Stimulated activated CD8-positive, alpha-beta memory T cell treated with anti-CD3 and anti-CD28 coated beads, Interleukin-15, amount 100 ng/mL, for 4 hours (primary cell): Measurements from ENCODE around the gene PDE8B.

ENCODE experiments used
- DNase-seq, 2 donors: peaks; one replicate each; pipeline ENCODE4 v3.0.0-alpha.2; 2020; ENCODE audit warnings: low read depth in 2 of 2

The PDE8B gene

DNA sequence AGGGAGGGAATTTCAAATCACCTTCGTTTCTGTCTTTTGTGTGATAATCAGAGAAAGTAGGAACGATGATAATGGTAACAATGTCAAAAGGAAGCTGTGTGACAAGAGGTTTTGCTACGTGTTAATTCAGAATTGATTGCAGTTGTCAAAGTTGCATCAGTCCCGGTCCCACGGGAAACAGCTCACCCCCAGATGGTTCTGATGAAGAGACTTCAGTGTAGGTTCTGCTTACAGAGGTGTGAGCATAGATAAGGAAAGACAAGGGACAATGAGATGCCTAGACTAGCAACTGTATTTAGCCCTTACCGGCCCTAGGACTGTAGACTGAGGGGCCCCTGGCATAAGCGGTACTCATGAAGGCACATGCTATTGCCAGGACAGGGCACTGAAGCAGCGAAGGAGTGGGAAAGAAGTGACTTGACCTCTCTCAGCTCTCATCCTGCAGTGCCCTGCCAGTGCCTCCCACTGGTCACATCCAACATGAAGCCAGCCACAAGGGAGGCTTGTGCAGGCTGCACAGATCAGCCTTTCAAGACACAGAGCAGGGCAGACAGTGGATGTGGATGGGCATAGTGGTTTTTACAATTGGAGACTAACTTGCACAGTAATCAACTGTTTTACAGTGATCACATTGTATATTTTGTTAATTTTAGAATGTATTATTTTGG, 21.1 kb downstream of the PDE8B start:
- no peak for DNase-seq

DNA sequence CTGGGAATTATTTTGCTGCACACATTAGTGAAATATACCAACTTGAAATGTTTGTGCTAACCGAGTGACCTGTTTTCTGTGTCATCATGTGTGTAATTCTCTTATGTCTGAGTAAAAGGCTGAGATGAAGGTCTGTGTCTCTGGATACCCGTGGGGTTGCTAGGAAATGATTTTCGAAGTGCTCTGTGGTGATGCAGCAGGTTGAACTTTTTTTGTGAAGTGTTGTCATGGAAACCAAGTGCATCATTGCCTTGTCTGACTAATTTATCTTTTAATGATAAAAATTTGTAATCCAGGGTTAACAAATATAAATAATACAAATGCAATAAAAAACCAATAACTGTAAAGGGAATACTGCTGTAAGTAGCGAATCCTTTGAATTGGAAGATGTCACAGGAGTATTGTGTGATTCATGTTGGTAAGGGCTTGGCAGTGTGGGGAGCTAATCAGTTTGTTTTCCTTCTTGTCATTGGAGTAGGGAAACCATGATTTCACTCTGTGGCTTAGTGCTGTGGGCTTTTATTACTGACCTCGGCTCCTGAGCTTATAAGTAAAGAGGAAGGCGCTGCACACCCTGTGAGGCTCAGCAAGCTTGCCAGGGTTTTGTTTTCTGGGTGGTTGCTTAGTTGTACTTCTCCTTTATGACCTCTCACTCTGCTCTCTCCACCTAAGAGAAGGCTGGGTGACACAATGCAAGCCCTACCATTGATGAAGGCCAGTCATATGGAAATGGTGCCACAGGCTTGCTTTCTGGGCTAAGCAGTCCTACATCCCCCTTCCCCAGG, 22.3 kb downstream of the PDE8B start:
- no peak for DNase-seq

DNA sequence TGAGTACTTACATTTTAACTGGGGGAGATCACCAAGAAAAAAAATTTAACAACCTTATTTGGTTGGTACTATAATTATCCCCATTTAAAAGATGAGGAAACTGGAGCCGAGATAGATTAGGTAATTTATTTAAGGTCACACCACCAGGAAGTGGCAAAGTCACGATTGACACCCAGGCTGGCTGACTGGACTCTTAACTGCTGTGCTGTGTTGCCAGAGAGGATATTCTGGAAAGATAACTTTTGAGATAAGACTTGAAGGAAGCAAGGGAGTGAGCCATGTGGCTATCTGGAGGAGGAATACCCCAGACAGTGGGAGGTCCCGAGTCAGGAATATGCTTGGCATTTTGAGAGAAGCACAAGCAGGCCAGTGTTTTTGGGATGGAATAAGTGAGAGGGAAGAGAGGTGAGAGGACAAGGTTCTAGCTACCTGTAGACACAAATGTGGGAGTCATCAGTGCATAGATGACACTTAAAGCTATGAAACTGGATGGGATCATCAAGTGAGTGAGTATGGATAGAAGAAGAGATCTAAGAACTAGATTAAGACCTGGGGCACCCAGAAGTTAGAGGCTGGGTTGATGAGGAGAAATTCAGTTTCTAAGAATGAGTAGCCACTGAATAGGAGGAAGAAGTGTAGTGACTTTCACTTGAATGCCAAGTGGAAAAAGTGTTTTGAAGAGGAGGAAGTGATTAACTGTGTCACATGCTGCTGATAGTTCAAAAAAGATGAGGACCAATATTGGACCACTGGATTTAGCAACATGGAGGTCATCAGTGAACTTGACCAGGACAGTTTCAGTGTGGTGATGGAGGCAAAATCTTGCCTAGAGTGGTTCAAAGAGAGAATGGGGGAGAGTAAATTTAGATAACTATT, 25.6 kb downstream of the PDE8B start:
- no peak for DNase-seq

DNA sequence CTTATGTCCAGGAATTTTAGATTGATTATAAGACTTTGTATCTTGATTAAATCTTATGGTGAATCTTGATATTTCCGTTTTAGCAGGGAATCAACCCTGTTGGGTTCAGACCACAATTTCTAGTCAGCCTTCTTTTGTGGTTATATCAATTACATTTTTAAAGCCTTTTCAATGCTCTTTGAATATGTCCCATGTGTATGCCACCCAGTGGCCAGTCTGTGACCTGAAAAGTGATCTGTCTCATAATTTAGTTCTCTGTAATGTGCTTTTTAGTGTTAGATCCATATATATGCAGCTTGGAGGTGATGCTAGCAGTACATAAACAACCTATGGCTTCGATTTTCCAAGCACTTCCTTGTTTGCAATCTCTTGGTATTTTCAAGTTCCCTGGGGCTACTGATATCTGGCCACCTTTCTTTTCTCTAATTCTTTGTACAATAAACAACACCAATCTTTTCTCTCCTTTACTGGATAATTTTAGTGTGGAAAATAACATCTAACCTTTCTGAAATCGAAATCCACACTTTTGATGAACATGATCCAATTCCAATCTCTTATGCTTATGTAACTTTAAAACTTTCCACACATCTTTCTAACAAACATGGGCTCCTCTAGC, 28.8 kb downstream of the PDE8B start:
- DNase-seq: no peak

DNA sequence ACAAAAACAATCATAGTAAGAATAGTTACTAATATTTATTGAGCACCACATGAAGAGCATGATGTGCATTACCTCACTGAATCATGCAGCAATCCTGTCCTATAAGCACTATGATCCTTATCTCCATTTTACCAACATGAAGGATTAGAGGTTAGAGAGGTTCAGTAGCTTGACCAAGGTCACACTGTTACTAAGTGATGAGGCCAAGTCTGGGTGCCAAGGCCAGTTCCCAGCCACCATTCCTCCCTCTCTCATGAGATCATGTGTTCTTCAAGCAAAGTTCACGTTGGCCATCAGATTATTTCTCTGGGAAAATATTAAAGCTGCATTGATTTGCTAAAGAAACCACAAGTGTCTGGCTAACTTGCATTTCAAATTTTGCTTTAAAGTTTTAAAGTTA, 31.0 kb downstream of the PDE8B start:
- no peak for DNase-seq

DNA sequence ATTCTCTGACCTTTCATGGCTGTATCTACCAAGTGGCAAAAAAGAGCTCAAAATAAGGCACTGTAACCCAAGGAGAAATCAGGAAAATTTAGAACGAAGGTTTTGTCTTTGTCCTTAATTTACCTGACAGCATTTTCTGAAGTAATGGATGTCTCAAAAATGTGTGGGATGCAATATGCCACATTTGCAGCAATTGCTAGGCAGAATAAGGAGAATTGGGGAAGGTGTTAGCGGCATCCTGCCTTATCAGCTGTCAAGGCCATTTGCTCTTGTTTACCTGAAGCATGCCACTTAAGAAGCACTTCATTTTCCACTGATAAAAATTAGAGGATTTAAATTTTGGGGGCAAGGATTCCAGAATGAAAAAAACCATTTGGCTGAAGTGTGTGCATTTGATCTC, 39.0 kb downstream of the PDE8B start:
- no peak for DNase-seq

DNA sequence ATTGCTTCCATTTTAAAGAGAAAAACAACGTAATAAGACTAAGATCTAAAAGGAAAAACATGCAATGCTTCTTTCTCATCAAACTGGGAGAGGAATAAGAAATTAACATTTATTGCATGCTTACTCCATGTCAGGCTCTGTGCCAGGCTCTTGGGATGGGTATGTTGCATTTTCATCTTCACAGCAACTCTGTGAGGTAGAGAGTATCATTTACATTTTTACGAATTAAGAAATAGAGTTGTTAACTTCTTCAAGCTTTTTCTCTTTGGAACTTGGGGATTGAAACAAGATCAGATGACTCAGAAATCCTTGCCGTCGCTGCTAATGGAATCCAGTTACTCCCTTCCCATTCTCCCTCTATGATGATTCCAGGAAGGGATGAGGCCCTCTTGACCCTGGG, 39.5 kb downstream of the PDE8B start:
- no peak for DNase-seq

DNA sequence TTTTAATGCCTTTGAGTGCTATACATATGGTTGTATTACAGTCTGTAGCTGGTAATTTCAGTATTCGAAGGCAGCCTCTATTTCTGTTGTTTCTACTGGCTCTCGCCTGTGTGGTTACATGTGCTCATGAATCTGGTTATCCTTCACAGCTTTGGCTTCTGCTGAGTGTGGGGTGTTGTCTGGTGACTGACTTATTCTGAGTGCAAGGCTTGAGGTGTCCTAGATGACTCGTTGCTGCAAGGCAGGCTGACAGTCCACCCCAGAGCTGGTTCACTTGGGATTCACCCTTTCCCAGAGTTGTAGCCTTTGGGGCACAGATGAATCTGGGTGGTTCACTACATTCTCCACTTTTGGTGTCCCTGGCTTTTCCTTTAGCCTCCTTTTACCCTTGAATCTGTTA, 41.4 kb downstream of the PDE8B start:
- DNase-seq: no peak

DNA sequence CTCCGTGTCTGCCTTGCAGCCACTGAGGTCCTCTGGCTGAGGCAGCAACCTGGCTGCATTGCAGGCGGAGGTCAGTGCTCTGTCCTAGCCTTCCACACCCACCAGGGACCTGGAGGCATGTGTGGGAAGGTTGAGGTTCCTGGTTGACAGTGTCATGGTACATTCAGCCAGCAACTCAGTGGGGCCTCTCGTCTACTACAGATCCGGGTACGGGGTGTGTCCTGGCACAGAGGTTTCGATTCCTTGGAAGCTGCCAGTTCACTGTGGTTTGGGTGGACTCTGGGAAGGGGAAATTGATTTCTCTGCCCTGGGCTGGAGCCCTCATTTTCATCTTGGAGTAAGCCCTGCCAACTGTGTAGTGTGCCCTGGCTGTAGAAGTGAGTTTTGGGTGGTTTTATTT, 45.1 kb downstream of the PDE8B start:
- DNase-seq: no peak

DNA sequence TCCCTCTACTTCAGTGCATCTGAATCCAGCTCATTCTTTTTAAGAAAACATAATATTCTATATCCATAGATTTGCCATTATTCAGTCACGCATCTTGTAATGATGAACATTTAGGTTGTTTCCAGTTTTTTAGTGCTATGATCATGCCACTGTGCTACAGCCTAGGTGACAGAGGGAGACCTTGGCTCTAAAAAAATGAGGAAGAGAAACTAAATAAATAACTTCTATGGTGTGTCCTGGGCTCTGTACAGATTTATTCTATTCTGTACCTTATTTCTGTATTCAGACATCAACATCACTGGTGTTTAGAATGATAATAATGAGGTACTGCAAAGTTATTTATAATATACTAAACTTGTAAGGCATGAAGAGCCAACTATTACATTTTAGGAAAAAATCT, 45.9 kb downstream of the PDE8B start:
- no peak for DNase-seq

DNA sequence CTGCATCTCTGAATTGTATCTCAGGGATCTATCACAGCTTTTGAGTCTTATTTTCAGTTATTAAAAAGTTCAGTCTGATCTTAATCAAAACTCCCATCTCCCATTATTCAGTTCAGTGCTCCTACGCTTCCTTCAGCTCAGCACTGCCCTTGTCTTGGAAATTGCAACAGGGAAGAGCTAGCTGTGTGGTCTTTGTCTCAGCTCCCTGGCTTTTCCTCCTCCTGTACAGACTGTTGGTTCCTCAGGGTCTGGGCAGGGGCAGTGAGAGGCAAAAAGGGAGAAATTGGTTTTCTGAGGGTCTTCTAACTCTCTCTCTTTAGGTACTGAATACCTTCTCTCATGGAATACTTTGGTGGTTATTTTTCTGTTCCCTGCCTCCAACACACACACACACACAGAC, 48.2 kb downstream of the PDE8B start:
- no peak for DNase-seq

DNA sequence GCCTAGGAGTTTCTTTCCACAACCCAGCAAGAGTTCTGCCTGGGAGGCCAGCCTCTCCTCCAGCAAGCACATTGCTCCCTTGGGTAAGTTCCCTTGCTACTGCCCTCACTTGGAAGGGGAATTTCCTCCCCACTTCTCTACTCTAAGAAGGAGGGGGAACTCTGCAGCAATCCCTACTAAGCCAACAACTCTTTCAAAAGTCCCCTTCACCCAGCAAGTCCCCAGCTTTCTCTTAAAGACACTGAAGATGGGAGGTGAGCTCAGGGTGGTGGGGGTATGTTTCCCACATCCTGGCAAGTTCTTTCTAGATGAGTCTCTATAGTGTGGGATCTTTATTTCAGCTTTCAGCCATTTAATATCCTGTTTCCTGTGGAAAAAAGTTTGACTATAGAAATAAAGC, 49.0 kb downstream of the PDE8B start:
- no peak for DNase-seq

DNA sequence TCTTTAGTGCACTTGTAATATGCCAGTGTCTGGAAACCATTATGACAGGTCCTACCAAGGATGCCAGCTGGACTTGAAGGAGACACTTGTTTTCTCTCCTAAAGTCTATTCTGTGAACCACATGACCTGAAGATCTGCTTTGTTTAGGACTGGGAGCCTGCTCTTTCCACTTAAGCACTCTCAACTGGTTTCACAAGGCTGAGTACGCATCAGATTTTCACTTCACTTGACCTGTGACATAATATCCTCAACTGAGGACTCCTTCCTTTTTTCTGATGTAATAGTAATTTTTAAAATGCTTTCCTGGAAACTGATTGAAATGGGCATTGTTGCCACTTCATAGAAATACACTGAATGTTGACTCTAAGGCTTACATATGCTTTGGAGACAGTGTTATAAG, 52.2 kb downstream of the PDE8B start:
- no peak for DNase-seq

DNA sequence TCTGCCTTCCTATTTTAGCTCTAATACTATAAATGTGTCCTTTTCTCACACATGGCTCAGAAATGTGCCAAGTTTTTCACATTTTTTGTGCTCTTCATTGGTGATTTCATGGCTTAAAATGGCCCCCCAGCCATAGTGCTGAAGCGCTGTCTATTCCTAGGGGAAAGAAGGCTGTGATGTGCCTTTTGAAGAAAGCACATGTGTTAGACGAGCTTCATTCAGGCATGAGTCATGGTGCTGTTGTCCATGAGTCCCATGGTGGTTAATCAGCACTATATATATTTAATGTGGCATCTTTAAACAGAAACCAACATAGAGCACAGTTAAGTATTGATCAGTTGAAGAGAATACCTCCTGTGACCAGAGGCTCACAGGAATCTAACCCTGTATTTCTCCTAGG, 55.8 kb downstream of the PDE8B start:
- DNase-seq: no peak

DNA sequence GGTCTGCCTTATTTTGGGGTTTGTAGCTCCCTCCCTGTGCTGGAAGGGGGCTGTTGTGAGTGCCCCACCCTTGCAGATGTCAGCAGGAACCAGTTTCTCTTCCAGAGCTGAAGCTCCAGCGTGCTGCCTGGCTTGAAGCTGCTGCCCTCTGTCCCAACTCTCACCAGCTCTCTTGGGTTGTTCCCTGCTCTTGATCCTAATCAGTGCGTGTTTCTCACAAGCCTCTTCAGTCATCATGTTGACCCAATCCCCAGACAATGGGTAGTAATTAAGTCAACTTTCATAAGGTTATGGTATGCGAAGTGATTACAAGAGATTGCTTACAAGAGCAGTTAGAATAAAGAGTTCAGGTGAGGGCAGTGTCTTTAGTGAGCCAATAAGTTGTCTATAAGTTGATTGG, 57.0 kb downstream of the PDE8B start:
- DNase-seq: no peak

DNA sequence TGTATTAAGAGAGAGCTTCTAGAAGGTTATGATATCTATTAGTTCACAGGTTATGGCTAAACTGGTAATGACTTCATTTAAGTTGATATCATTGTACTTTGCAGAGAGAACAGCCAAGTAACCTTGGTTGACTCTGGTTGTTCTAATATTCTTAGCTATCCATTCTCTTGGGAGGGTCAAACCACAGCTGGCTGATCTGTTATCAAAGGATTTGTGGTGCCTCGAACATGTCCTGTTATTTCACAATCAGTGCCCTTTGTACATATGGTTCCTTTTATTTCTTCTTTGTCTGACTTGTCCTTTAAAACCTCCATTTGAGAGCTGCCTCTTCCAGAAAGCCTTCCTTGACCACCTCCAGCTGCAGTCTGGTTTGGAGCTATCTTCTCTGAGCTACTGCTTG, 61.7 kb downstream of the PDE8B start:
- no peak for DNase-seq

DNA sequence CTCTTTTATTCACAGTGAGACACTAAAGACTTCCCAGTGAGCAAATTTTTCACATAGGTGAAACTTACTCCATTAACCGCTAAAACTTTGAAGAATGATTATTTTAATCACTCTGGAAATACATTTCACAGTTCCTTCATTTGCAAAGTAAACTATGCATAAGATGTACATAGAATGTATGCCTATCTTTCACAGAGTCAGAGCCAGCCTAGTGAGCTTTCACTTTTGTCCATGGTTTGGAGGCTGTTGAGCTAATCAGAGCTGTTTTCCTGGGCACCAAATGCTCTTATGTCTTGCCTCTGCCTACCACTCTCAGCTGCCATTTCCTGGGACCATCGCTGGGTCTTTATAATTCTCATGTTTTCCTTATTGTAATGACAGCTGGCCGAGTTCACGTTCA, 67.3 kb downstream of the PDE8B start:
- no peak for DNase-seq

DNA sequence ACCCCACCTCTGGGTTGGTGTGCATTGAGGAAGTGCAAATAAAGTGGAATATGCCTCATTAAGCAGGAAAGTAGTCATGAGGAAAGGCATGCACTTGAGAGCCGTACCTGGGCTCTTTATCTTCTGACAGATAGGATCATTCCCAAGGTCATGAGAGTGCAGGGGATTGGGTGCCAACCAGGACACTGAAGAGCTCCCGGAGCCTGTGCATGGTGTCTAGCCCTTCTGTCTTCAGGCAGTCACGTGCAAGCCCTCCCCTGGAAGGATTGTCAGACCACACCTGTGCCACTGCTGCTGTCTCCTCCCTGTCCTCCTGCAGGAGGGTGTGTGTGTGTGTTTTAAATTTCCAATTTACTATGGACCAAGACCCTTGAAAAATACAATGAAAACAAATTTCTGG, 69.6 kb downstream of the PDE8B start:
- no peak for DNase-seq

DNA sequence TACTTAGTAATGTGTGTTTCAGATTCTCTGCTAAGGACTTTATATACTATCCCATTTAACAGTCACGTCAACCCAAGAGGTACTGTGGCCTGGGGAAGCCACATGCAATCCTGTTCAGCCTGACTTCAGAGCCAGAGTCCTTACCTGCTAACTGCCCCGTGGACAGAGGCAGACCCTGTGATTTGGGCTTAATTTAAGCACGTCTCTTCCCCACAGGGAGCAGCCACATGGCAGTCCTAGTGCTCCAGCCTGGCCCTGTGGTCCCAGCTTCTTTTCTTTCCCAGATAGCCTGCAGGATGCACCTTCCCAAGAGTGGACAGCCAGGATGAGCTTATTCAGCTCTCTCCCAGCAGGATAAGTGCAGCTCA, 71.5 kb downstream of the PDE8B start:
- no peak for DNase-seq

DNA sequence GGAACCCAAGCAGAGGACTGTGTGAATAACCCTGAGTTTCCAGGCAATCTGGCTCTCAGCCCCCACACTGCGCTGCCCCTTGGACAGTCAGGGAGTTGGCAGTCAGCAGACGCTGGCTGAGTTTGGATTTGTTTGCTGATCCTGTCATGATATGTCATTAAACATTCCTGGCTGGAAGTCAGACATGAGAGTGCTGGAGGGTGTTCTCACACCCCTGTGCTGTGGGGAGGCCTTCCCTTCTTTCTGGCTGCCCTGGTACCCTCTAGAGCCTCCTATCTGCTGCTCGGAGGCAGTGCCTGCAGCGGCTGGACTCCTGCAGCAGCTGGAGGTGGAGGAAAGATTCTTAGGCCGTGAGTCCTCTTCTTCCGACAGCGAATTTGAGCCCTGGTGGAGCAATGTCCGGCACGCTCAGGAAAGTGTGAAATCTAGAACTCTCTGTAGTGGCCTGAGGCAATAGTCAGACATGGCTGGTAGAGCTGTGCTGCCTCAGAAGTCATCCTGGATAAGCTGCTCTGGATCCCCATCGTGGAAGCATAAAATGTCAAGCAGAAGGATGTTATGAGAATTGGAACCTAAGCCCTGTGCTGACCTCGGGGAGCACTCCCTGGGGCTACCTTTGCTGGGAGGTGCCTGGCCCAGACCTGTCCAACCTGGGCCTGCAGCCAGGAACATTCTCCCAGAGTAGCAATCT, 72.0 kb downstream of the PDE8B start:
- no peak for DNase-seq

DNA sequence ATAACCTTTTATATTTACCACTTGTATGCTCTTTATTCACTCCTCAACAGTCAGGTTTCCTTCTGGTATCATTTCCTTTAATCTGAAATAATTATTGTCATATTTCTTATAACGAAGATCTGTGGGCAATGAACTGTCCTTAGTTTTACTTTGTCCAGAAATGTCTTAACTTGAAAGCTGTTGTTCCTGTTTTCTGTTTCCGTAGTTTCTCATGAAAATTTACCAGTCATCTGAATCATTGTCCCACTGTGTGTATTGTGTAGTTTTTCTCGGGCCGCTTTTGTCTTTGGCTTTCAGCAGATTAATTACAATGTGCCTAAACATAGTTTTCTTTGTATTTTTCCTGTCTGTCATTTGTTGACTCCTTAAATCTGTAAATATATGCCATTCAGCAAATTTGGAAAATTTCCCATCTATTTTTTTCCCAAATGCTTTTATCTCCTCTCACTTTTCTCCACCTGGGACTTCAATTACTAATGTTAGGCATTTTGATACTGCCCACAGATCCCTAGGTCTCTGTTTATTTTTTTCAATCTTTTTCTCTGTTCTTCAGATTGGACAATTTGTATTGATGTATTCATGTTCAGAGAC, 74.9 kb downstream of the PDE8B start:
- no peak for DNase-seq
